GM12874 (cell line): ENCODE measurements around the gene PFKFB4.

Experiments
- TF ChIP-seq, protein P1 (sequence below): IDR thresholded peaks from 2 replicates; pipeline ENCODE4 v1.5.1; 2011; ENCODE audit warnings: low read depth, mild to moderate bottlenecking, control low read depth, low read length, moderate library complexity; ENCODE audit not compliant: insufficient read depth

Gene PFKFB4

DNA sequence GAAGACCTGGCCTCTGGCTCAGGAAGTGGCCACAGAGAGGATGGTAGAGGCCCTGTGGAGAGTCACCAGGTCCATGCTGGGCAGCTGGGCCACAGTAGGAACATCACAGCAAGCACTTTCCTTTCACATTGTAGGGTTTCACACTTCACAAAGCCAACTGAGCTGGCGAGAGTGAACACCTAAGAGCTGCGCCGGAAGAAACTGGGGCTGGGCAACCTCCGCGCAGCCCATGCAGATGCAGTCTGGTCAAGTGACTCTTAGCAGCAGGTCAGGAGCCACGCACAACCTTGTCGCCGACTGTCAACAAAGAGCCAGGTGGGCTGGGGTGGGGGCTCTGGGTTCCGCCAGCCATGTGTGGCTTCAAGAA, 37.3 kb downstream of the PFKFB4 start:
- TF ChIP-seq, protein P1, sequence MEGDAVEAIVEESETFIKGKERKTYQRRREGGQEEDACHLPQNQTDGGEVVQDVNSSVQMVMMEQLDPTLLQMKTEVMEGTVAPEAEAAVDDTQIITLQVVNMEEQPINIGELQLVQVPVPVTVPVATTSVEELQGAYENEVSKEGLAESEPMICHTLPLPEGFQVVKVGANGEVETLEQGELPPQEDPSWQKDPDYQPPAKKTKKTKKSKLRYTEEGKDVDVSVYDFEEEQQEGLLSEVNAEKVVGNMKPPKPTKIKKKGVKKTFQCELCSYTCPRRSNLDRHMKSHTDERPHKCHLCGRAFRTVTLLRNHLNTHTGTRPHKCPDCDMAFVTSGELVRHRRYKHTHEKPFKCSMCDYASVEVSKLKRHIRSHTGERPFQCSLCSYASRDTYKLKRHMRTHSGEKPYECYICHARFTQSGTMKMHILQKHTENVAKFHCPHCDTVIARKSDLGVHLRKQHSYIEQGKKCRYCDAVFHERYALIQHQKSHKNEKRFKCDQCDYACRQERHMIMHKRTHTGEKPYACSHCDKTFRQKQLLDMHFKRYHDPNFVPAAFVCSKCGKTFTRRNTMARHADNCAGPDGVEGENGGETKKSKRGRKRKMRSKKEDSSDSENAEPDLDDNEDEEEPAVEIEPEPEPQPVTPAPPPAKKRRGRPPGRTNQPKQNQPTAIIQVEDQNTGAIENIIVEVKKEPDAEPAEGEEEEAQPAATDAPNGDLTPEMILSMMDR: no peak

GRCh38 chr3:48518638-48519276, 37.8 kb downstream of the PFKFB4 start:
- TF ChIP-seq, protein P1: no peak

DNA sequence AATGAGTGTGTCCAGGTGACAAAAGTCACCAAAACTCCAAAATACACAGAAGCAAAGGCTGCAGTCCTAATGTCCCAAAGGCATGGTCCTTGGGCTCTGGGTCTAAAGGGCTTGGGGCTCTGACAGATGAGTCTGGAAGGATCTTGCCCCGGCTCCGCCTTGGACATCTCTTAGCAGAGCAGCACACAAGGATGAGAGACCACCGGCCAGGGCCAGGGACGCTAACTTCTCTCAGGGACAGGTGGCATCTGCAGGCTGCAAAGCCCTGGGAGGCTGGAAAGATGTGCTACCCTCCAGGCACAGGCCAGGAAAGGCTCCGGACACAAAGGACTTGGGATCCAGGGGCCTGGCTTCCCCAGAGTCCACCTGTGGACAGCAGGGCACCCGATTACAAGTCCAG, 38.5 kb downstream of the PFKFB4 start:
- TF ChIP-seq, protein P1: no peak

- TF ChIP-seq, protein P1: no peak
Measured at GRCh38 chr3:48516571-48516970, 40.0 kb downstream of the PFKFB4 start.

GRCh38 chr3:48514431-48515227, 42.0 kb downstream of the PFKFB4 start:
- TF ChIP-seq, protein P1: no peak

DNA sequence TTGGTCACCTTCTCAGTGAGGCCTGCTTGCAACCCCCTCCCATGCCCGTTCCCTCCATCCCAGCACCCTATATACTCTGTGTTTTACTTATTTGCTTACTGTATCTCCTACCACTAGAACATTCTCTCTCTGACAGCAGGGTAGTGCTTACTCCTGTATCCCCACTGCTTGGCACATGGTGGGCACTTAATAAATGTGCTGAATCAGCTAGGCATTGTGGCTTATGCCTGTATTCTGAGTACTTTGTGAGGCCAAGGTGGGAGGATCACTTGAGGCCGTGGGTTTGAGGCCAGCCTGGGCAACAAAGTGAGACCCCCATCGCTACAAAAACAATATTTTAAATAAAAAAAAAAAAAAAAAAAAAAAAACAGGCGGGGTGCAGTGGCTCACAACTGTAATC, 45.1 kb downstream of the PFKFB4 start:
- TF ChIP-seq, protein P1: no peak

GRCh38 chr3:48507256-48508061, 49.1 kb downstream of the PFKFB4 start:
- TF ChIP-seq, protein P1: peak; percentile 79
